ENCODE measurements around the gene TECPR2.

TECPR2 gene

DNA sequence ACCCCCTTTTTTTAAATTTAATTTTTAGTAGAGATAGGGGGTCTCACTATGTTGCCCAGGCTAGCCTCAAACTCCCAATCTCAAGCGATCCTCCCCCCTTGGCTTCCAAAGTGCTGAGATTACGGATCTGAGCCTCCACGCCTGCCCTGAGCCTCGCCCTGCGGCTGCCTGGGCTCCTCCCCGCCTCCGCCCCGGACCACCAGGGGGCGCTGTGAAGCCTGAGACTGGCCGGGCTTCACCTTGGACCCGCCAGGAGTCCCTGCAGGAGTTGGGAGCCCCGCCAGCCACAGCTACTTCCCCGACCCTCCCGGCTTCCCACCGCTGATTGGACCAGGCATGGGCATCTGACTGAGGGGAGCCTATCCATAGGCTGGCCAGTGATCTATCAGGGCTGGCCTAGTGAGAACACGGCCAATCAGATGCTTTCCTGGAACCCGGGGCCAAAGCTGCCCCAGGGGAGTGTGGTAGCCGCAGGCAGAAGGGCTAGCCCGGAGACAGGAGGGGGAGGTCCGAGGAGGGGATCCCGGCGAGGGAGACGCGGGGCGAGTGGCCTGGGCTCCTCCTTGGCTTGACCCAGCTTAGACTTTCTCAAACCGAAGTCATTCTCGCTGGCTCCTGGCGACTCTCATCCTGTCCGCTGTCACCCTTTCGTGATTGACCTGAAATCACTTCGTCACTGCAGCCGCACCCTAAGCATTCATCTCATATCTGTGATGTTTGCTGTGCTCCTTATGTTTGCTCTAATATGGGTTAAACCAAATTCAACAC is 161.9 kb downstream of the TECPR2 start:
- H3K4me3 ChIP-seq (replicated peaks; ENCODE audit: low read depth, low read length): peak overlapping the region; percentile 59
- TF ChIP-seq, protein P1, sequence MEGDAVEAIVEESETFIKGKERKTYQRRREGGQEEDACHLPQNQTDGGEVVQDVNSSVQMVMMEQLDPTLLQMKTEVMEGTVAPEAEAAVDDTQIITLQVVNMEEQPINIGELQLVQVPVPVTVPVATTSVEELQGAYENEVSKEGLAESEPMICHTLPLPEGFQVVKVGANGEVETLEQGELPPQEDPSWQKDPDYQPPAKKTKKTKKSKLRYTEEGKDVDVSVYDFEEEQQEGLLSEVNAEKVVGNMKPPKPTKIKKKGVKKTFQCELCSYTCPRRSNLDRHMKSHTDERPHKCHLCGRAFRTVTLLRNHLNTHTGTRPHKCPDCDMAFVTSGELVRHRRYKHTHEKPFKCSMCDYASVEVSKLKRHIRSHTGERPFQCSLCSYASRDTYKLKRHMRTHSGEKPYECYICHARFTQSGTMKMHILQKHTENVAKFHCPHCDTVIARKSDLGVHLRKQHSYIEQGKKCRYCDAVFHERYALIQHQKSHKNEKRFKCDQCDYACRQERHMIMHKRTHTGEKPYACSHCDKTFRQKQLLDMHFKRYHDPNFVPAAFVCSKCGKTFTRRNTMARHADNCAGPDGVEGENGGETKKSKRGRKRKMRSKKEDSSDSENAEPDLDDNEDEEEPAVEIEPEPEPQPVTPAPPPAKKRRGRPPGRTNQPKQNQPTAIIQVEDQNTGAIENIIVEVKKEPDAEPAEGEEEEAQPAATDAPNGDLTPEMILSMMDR (IDR thresholded peaks at IDR 0.05; ENCODE audit: low read depth, low read length, missing control alignments): peak; percentile 98
- peak; percentile 97 for DNase-seq (ENCODE audit: extremely low read depth, low read depth)

DNA sequence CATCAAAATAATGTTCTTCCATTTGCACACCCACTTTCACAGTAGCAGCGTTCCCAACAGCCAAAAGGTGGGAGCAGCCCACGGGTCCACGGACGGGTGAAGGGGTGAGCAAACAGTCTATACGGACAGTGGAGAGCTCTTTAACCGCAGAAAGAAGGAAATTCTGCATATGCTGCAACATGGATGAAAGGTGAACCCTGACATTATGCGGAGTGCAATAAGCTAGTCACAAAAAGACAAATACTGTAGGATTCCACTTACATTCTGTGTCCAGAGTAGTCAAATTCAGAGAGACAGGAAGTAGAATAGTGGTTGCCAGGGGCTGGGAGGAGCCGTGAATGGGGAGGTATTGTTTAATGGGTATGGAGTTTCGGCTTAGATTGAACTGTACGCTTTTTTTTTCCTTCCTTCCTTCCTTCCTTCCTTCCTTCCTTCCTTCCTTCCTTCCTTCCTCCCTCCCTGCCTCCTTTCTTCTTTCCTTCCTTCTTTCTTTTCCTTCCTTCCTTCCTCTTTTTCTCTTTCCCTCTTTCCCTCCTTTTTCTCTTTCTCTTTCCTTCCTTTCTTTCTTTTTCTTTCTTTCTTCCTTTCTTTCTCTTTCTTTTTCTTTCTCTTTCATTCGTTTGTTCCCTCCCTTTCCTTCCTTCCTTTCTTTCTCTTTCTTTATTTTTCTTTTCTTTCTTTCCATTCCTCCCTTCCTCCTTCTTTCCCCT is 162.6 kb downstream of the TECPR2 start:
- DNase-seq (ENCODE audit: extremely low read depth, low read depth): no peak
- H3K4me3 ChIP-seq (replicated peaks; ENCODE audit: low read depth, low read length): peak overlapping the region; percentile 59
- TF ChIP-seq, protein P1 (IDR thresholded peaks at IDR 0.05; ENCODE audit: low read depth, low read length, missing control alignments): no peak

DNA sequence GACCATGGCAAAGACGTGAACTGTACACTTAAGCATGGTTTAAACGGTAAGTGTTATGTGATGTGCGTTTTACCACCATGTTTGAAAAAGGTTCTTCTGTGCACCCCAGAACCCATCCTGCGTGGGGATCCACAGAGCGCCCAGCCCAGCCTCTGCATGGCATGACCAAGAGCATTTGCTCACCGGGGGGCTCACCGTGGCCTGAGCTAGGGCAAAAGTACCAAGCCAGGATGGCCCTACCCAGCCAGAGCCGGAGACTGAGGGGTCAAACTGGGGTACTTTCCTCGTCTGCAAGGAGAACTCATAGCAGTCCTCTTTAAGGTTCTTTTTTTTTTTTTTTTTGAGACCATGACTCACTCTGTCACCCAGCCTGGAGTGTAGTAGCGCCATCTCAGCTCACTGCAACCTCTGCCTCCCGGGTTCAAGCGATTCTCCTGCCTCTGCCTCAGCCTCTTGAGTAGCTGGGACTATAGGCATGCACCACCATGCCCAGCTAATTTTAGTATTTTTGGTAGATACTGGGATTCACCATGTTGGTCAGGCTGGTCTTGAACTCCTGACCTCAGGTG is 163.3 kb downstream of the TECPR2 start:
- no peak for DNase-seq (ENCODE audit: extremely low read depth, low read depth)
- no peak overlapping the region for H3K4me3 ChIP-seq (replicated peaks; ENCODE audit: low read depth, low read length)
- TF ChIP-seq, protein P1 (IDR thresholded peaks at IDR 0.05; ENCODE audit: low read depth, low read length, missing control alignments): no peak

DNA sequence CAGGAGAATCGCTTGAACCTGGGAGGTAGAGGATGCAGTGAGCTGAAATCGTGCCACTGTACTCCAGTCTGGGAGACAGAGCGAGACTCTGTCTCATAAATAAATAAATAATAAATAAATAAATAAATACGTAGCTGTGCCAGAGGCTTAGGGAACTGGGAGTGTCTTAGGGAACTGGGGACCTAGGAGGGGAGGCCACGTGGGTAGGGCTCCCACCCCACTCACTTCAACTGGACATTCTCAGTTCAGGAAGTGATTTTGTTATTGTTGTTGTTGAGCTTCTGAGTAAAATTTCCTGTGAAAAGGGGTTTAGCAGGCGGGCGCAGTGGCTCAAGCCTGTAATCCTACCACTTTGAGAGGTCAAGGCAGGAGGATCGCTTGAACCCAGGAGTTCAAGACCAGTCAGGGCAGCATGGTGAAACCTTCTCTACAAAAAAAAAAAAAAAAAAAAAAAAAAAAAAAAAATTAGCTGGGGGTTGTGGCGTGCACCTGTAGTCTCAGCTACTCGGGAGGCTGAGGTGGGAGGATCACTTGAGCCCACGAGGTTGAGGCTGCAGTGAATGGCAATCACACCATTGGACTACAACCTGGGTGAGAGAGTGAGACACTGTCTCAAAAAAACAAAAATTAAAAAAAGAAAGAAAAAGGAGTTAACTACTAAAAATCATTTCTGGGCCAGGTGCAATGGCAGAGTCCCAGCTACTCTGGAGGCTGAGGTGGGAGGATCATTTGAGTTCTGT is 165.9 kb downstream of the TECPR2 start:
- TF ChIP-seq, protein P1 (IDR thresholded peaks at IDR 0.05; ENCODE audit: low read depth, low read length, missing control alignments): no peak
- no peak for DNase-seq (ENCODE audit: extremely low read depth, low read depth)

DNA sequence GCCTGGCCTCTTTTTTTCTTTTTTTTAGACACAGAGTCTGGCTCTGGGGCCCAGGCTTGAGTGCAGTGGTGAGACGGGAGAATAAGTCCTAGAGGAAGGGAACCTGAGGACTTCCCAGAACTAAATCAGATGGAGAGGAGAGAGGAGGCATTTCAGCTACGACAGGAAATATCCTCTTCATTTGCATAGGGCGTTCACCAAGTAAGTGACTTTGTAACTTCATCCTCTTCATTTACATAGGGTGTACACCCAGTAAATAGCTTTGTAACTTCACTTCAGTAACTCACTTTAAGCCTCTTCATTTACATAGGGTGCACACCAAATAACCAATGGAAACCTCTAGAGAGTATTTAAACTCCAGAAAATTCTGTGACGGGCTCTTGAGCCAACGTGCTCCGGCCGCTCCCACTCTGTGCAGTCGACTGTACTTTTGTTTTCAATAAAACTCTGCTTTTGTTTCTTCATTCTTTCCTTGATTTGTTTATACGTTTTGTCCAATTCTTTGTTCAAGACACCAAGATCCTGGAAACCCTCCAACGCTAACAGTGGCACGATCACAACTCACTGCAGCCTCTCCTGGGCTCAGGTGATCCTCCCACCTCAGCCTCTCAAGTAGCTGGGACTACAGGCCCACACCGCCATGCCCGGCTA is 168.2 kb downstream of the TECPR2 start:
- no peak for DNase-seq (ENCODE audit: extremely low read depth, low read depth)
- TF ChIP-seq, protein P1 (IDR thresholded peaks at IDR 0.05; ENCODE audit: low read depth, low read length, missing control alignments): no peak
- no peak overlapping the region for H3K4me3 ChIP-seq (replicated peaks; ENCODE audit: low read depth, low read length)

More for the DNA sequence above, 165.9 kb downstream of the TECPR2 start:
- H3K4me3 ChIP-seq (replicated peaks; ENCODE audit: low read depth, low read length): no peak overlapping the region

DNA sequence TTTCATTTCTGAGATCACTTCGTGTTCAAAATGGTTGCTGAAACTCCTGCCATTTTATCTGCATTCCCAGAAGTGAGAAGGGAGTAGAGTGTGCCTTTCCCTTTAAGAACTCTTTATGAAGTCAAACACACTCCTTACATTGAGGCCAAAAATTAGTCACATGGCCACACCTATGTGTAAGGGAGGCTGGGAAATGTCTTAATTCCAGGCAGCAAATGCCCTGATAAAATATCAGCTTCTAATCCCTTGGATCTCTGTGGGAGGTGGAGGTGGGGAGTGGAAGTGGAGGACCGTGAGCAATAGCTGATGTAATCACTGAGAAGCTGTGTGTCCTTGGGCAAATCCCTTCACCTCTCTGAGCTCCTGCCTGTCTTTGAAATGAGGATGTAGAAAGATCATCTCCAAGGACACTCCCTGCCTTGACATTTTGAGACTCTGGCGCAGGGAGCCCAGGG is 169.5 kb downstream of the TECPR2 start:
- DNase-seq (ENCODE audit: extremely low read depth, low read depth): no peak
- no peak overlapping the region for H3K4me3 ChIP-seq (replicated peaks; ENCODE audit: low read depth, low read length)
- TF ChIP-seq, protein P1 (IDR thresholded peaks at IDR 0.05; ENCODE audit: low read depth, low read length, missing control alignments): no peak

Data from HFF-Myc (cell line).